ENCODE measurements around the gene KRTAP10-10. TPM values are rescaled to one million over a fixed set of nuclear protein-coding genes. Genes with fewer than 3 reads are reported as not detected.
A peak's percentile ranks its signal among the peaks of the same experiment; 100 is the strongest.
"Not testable (repeated sequence)": the region's sequence is repeated elsewhere in the genome, so short reads cannot be mapped to it uniquely, and the experiment has no call there.

The KRTAP10-10 gene
- polyA plus RNA-seq, 1 donor (not counting 4 experiments of a cell fraction or from before 2014, with no cell fraction given) = not detected

GRCh38 chr21:44591801-44592130, 45.4 kb upstream of the KRTAP10-10 start:
- H2AFZ ChIP-seq (ENCODE audit: control insufficient read depth, low read length); FAIRE-seq; H4K20me1 ChIP-seq (ENCODE audit: control insufficient read depth, extremely low read depth, insufficient read depth, low read length); DNase-seq (ENCODE audit: low read depth, low spot score); H3K9me1 ChIP-seq (ENCODE audit: control insufficient read depth, extremely low read depth, insufficient read depth, low read length); H3K4me3 ChIP-seq (ENCODE audit: control insufficient read depth in 2 of 3, extremely low read depth in 1 of 3, insufficient read depth in 2 of 3, low read depth in 1 of 3, low read length in 3 of 3); H3K9me3 ChIP-seq (ENCODE audit: control insufficient read depth, low read depth, low read length); H3K4me2 ChIP-seq (ENCODE audit: control insufficient read depth, extremely low read depth, insufficient read depth, low read depth, low read length); dilution Hi-C loops (cut with MboI; ENCODE audit: extremely low pct_ligation_motif_present, low sequenced_read_pairs); H3K27me3 ChIP-seq (ENCODE audit: control insufficient read depth, extremely low read depth, insufficient read depth, low read length); H3K36me3 ChIP-seq (ENCODE audit: control insufficient read depth in 2 of 2, extremely low read depth in 1 of 2, insufficient read depth in 2 of 2, low read length in 2 of 2); H3K27ac ChIP-seq (ENCODE audit: control insufficient read depth, insufficient read depth, low read length); H3K9ac ChIP-seq (ENCODE audit: control insufficient read depth, extremely low read depth, insufficient read depth, low read length); H3K4me1 ChIP-seq (ENCODE audit: control insufficient read depth, extremely low read depth, insufficient read depth, low read length); H3K79me2 ChIP-seq (ENCODE audit: control insufficient read depth, insufficient read depth, low read length): not testable (repeated sequence)

- no peaks in the 10 kb centered on the region for H3K9me1 ChIP-seq (ENCODE audit: control insufficient read depth, extremely low read depth, insufficient read depth, low read length)
- no peaks in the 10 kb centered on the region for H4K20me1 ChIP-seq (ENCODE audit: control insufficient read depth, extremely low read depth, insufficient read depth, low read length)
- dilution Hi-C loops (cut with MboI; ENCODE audit: extremely low pct_ligation_motif_present, low sequenced_read_pairs) = no loop called here
- H3K36me3 ChIP-seq (ENCODE audit: control insufficient read depth in 2 of 2, extremely low read depth in 1 of 2, insufficient read depth in 2 of 2, low read length in 2 of 2) = no peaks in the 10 kb centered on the region
- FAIRE-seq = no peak
- no peak within 1 kb of the TSS for H3K27ac ChIP-seq (ENCODE audit: control insufficient read depth, insufficient read depth, low read length)
- no peak within 1 kb of the TSS for H3K9ac ChIP-seq (ENCODE audit: control insufficient read depth, extremely low read depth, insufficient read depth, low read length)
- peak within 1 kb of the TSS; percentile 41 for H3K4me2 ChIP-seq (ENCODE audit: control insufficient read depth, extremely low read depth, insufficient read depth, low read depth, low read length)
- DNase-seq (ENCODE audit: low read depth, low spot score) = no peak
- H3K4me1 ChIP-seq (ENCODE audit: control insufficient read depth, extremely low read depth, insufficient read depth, low read length) = peaks cover 5% of the 10 kb centered on the region
- no peak for TF ChIP-seq CTCF (optimal IDR thresholded peaks at IDR 0.05 in 1 of 3, IDR thresholded peaks at IDR 0.05 in 1 of 3, conservative IDR thresholded peaks at IDR 0.05 in 1 of 3; ENCODE audit: extremely low read depth in 1 of 3, insufficient read depth in 2 of 3, low read length in 3 of 3)
- TF ChIP-seq EZH2 (IDR thresholded peaks at IDR 0.05; ENCODE audit: low read length) = no peak
- no peaks in the 10 kb centered on the region for H3K27me3 ChIP-seq (ENCODE audit: control insufficient read depth, extremely low read depth, insufficient read depth, low read length)
- peak within 1 kb of the TSS; percentile 12 for H2AFZ ChIP-seq (ENCODE audit: control insufficient read depth, low read length)
- no peak within 1 kb of the TSS for H3K4me3 ChIP-seq (ENCODE audit: control insufficient read depth in 2 of 3, extremely low read depth in 1 of 3, insufficient read depth in 2 of 3, low read depth in 1 of 3, low read length in 3 of 3)
- H3K9me3 ChIP-seq (ENCODE audit: control insufficient read depth, low read depth, low read length) = no peaks in the 10 kb centered on the region
- H3K79me2 ChIP-seq (ENCODE audit: control insufficient read depth, insufficient read depth, low read length) = no peaks in the 10 kb centered on the region
Measured at GRCh38 chr21:44592446-44593311, 44.5 kb upstream of the KRTAP10-10 start, which contains the start of gene KRTAP10-6. TSS of gene KRTAP10-6 (minus strand) at chr21:44592505. CDS start at chr21:44592484, 21 bp downstream.

Data from keratinocyte (primary cell).